ENCODE data around the gene TRIB2. TPM values are rescaled to one million over a fixed set of nuclear protein-coding genes. Genes with fewer than 3 reads are reported as not detected.

TRIB2 gene
- polyA plus RNA-seq, 1 of the 3 experiments (the other 2 are of a cell fraction) = 27.5 TPM

- TF ChIP-seq REST (IDR thresholded peaks at IDR 0.05; ENCODE audit: low read depth, low read length) = no peak
- TF ChIP-seq EP300 (IDR thresholded peaks at IDR 0.05; ENCODE audit: borderline replicate concordance in 1 of 2, low read depth in 1 of 2, low read length in 1 of 2) = peak in 1 of 2 experiments; percentile 26; a peak in 1 of 4 replicates
- no peak for TF ChIP-seq YY1 (IDR thresholded peaks at IDR 0.05; ENCODE audit: low read depth)
- TF ChIP-seq, protein P1, sequence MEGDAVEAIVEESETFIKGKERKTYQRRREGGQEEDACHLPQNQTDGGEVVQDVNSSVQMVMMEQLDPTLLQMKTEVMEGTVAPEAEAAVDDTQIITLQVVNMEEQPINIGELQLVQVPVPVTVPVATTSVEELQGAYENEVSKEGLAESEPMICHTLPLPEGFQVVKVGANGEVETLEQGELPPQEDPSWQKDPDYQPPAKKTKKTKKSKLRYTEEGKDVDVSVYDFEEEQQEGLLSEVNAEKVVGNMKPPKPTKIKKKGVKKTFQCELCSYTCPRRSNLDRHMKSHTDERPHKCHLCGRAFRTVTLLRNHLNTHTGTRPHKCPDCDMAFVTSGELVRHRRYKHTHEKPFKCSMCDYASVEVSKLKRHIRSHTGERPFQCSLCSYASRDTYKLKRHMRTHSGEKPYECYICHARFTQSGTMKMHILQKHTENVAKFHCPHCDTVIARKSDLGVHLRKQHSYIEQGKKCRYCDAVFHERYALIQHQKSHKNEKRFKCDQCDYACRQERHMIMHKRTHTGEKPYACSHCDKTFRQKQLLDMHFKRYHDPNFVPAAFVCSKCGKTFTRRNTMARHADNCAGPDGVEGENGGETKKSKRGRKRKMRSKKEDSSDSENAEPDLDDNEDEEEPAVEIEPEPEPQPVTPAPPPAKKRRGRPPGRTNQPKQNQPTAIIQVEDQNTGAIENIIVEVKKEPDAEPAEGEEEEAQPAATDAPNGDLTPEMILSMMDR (IDR thresholded peaks at IDR 0.05) = no peak
- peak; percentile 78 for TF ChIP-seq PBX3 (IDR thresholded peaks at IDR 0.05)
Measured at GRCh38 chr2:12702168-12703121, 14.3 kb upstream of the TRIB2 start (continued).

DNA sequence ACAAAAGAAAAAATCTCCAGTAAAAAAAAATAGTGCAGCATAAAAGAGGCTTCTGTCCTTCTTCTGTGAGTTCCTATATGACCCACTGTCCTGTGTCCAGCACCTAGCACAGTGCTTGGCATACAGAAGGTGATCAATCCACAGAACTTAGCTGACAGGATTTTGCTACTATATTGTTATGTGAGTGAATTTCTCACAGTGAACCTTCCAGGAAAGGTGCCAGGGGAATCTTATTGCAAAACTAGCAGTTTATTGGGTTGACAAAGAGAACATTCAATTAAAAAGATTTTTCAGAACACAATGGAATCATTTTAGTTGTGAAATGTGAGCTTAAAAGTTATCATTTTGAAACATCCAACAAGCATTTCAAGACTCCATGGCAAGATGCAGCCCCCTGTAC, 12.4 kb upstream of the TRIB2 start:
- TF ChIP-seq TAF1 (IDR thresholded peaks at IDR 0.05; ENCODE audit: borderline replicate concordance, low read depth, low read length) (no peak), EP300 (IDR thresholded peaks at IDR 0.05; ENCODE audit: borderline replicate concordance in 1 of 2, low read depth in 1 of 2, low read length in 1 of 2) (no peak), POLR2AphosphoS5 (IDR thresholded peaks at IDR 0.05; ENCODE audit: low read depth, low read length) (no peak), REST (IDR thresholded peaks at IDR 0.05; ENCODE audit: low read depth, low read length) (no peak), USF2 (IDR thresholded peaks at IDR 0.05; ENCODE audit: borderline replicate concordance, low read depth, low read length) (no peak)
- ChIA-PET POLR2A (no interaction called here), CTCF (interaction anchor here (2.2 to 3.9 kb wide), 2 partner anchors 12 to 303 kb away, joined by 8 to 36 read pairs; partner anchors contain the start of gene TRIB2)
- no peak overlapping the region for H3K4me3 ChIP-seq (ENCODE audit: low read depth in 2 of 2, low read length in 1 of 2)
- no peaks in the 10 kb centered on the region for H3K9me3 ChIP-seq
- H3K79me2 ChIP-seq (ENCODE audit: insufficient read depth) = no peaks in the 10 kb centered on the region
- no peak for DNase-seq
- no peaks in the 10 kb centered on the region for H4K20me1 ChIP-seq (ENCODE audit: insufficient read depth)
- peaks cover 0 to 34% of the 10 kb centered on the region in 2 experiments; a peak in 2 of 4 replicates for H3K4me1 ChIP-seq (ENCODE audit: control insufficient read depth in 1 of 2, insufficient read depth in 2 of 2, low read depth in 1 of 2, low read length in 1 of 2)
- H3K27ac ChIP-seq (ENCODE audit: low read depth in 2 of 2, low read length in 1 of 2) = peak overlapping the region in 1 of 2 experiments; percentile 99; a peak in 2 of 4 replicates
- no peaks in the 10 kb centered on the region for H3K27me3 ChIP-seq (ENCODE audit: insufficient read depth)
- H2AFZ ChIP-seq (ENCODE audit: low read depth) = no peak overlapping the region
- H3F3A ChIP-seq (replicated peaks; ENCODE audit: insufficient read depth) = peaks cover 28% of the 10 kb centered on the region
- H3K9ac ChIP-seq = no peak overlapping the region
- H3K36me3 ChIP-seq (replicated peaks in 1 of 2; ENCODE audit: control insufficient read depth in 1 of 2, insufficient read depth in 2 of 2, low read length in 1 of 2) = no peaks in the 10 kb centered on the region
- no peak overlapping the region for H3K4me2 ChIP-seq
- no peaks in the 10 kb centered on the region for H3K9me2 ChIP-seq
